ENCODE results near the gene CABLES1. TPM values are rescaled to one million over a fixed set of nuclear protein-coding genes. Genes with fewer than 3 reads are reported as not detected.

The CABLES1 gene
- total RNA-seq, 2 donors from 2014 or later, result 9.9 to 16.7 TPM

DNA sequence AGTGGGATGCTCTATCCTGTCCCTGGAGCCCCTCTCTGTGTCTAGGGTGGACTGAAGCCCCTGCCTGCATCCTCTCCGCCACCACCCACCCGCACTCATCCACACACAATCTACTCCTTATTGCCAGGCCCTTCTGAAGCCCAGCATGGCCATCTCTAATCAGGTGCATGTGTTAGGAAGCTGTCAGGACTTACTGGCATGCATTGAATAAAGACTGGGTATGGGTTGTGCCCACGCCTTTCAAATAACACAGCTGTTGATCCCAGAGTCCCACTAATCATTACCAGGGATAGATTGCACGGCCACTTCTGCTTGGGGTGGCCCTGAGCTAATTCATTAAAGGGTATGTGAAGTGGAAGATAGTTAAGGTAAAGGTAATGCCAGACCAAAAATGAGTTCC is 88.4 kb downstream of the CABLES1 start:
- no peak overlapping the region for H3K27ac ChIP-seq (ENCODE audit: low read depth, low read length)

GRCh38 chr18:23225503-23225902 is 90.2 kb downstream of the CABLES1 start:
- peak overlapping the region; percentile 42 for H3K27ac Mint-ChIP-seq
- H3K36me3 ChIP-seq (ENCODE audit: control insufficient read depth, insufficient read depth, low read length), result no peaks in the 10 kb centered on the region
- H3K9me3 ChIP-seq (ENCODE audit: control insufficient read depth, low read length), result no peaks in the 10 kb centered on the region
- H3K27me3 ChIP-seq (ENCODE audit: control insufficient read depth, insufficient read depth, low read length, poor library complexity, severe bottlenecking), result no peaks in the 10 kb centered on the region
- H3K4me3 Mint-ChIP-seq, result no peak overlapping the region
- no peaks in the 10 kb centered on the region for H3K27me3 Mint-ChIP-seq (ENCODE audit: insufficient read depth)
- peaks cover 7% of the 10 kb centered on the region for H3K4me1 Mint-ChIP-seq
- no peak overlapping the region for H3K9ac ChIP-seq (ENCODE audit: extremely low read depth, low read length, poor library complexity, severe bottlenecking)
- peaks cover 44% of the 10 kb centered on the region for H3K36me3 Mint-ChIP-seq (ENCODE audit: low read depth)
- DNase-seq, result no peak
- H3K4me1 ChIP-seq (ENCODE audit: control insufficient read depth, insufficient read depth, low read length), result no peaks in the 10 kb centered on the region
- TF ChIP-seq, protein P1, sequence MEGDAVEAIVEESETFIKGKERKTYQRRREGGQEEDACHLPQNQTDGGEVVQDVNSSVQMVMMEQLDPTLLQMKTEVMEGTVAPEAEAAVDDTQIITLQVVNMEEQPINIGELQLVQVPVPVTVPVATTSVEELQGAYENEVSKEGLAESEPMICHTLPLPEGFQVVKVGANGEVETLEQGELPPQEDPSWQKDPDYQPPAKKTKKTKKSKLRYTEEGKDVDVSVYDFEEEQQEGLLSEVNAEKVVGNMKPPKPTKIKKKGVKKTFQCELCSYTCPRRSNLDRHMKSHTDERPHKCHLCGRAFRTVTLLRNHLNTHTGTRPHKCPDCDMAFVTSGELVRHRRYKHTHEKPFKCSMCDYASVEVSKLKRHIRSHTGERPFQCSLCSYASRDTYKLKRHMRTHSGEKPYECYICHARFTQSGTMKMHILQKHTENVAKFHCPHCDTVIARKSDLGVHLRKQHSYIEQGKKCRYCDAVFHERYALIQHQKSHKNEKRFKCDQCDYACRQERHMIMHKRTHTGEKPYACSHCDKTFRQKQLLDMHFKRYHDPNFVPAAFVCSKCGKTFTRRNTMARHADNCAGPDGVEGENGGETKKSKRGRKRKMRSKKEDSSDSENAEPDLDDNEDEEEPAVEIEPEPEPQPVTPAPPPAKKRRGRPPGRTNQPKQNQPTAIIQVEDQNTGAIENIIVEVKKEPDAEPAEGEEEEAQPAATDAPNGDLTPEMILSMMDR (conservative IDR thresholded peaks at IDR 0.05), result no peak
- H3K4me3 ChIP-seq (ENCODE audit: low read length), result no peak overlapping the region
- H3K27ac ChIP-seq (ENCODE audit: low read depth, low read length), result no peak overlapping the region
- no peaks in the 10 kb centered on the region for H3K9me3 Mint-ChIP-seq
- 93 to 100% methylated on average over 1 of the region's 2 CpGs for WGBS, 2 experiments (ENCODE audit: insufficient coverage in 1 of 2, insufficient read length in 1 of 2)

More for the DNA sequence above, 88.4 kb downstream of the CABLES1 start:
- no peaks in the 10 kb centered on the region for H3K4me1 ChIP-seq (ENCODE audit: control insufficient read depth, insufficient read depth, low read length)
- DNase-seq, result no peak
- Mint-ChIP-seq H3K27me3 (ENCODE audit: insufficient read depth) (no peaks in the 10 kb centered on the region), H3K4me1 (peaks cover 7% of the 10 kb centered on the region), H3K9me3 (no peaks in the 10 kb centered on the region), H3K4me3 (no peak overlapping the region), H3K27ac (peak overlapping the region; percentile 21), H3K36me3 (ENCODE audit: low read depth) (peaks cover 36% of the 10 kb centered on the region)
- H3K4me3 ChIP-seq (ENCODE audit: low read length), result no peak overlapping the region
- no peaks in the 10 kb centered on the region for H3K36me3 ChIP-seq (ENCODE audit: control insufficient read depth, insufficient read depth, low read length)
- H3K9ac ChIP-seq (ENCODE audit: extremely low read depth, low read length, poor library complexity, severe bottlenecking), result no peak overlapping the region
- 95% methylated on average over 4 of the region's 4 CpGs; no CpG with 5 or more reads in 1 of the 2 experiments for WGBS, 2 experiments (ENCODE audit: insufficient coverage in 1 of 2, insufficient read length in 1 of 2)
- TF ChIP-seq, protein P1 (conservative IDR thresholded peaks at IDR 0.05), result no peak
- H3K9me3 ChIP-seq (ENCODE audit: control insufficient read depth, low read length), result no peaks in the 10 kb centered on the region
- H3K27me3 ChIP-seq (ENCODE audit: control insufficient read depth, insufficient read depth, low read length, poor library complexity, severe bottlenecking), result no peaks in the 10 kb centered on the region

DNA sequence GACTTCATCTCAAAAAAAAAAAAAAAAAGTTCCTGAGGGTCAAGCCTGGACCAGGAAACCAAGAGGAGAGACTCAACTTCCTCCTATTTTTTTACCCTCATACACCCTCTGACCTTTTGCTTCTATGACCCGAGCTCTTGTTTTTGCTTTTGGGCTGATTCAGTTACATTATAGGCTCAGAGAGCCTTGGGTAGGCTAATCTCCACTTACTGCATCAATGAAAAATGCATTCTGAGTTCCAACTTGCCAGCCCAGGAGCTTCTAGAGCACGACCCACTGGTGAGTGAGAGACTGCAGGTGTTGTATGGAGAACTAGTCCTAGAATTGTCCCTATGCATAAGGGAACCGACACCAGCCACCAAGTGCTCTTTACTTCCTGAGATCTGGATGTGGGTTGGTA is 91.1 kb downstream of the CABLES1 start:
- no peak overlapping the region for H3K4me3 ChIP-seq (ENCODE audit: low read length)
- H3K36me3 ChIP-seq (ENCODE audit: control insufficient read depth, insufficient read depth, low read length), result no peaks in the 10 kb centered on the region
- H3K27ac ChIP-seq (ENCODE audit: low read depth, low read length), result no peak overlapping the region
- DNase-seq, result no peak
- Mint-ChIP-seq H3K9me3 (no peaks in the 10 kb centered on the region), H3K36me3 (ENCODE audit: low read depth) (peaks cover 43% of the 10 kb centered on the region), H3K4me3 (no peak overlapping the region), H3K27me3 (ENCODE audit: insufficient read depth) (no peaks in the 10 kb centered on the region), H3K27ac (no peak overlapping the region), H3K4me1 (peaks cover 7% of the 10 kb centered on the region)
- H3K4me1 ChIP-seq (ENCODE audit: control insufficient read depth, insufficient read depth, low read length), result no peaks in the 10 kb centered on the region
- no peaks in the 10 kb centered on the region for H3K9me3 ChIP-seq (ENCODE audit: control insufficient read depth, low read length)
- WGBS, 2 experiments (ENCODE audit: insufficient coverage in 1 of 2, insufficient read length in 1 of 2), result 89 to 95% methylated on average over 2 to 3 of the region's 3 CpGs
- H3K27me3 ChIP-seq (ENCODE audit: control insufficient read depth, insufficient read depth, low read length, poor library complexity, severe bottlenecking), result no peaks in the 10 kb centered on the region
- TF ChIP-seq, protein P1 (conservative IDR thresholded peaks at IDR 0.05), result no peak
- H3K9ac ChIP-seq (ENCODE audit: extremely low read depth, low read length, poor library complexity, severe bottlenecking), result no peak overlapping the region
